Measurements from ENCODE around the gene HHIP. TPM values are rescaled to one million over a fixed set of nuclear protein-coding genes. Genes with fewer than 3 reads are reported as not detected.

Gene HHIP
- total and polyA plus RNA-seq, 8 donors = 0.12 to 25.3 (median 0.65) TPM

GRCh38 chr4:144709793-144710525, 64.0 kb downstream of the HHIP start:
- H3K27ac ChIP-seq = no peak overlapping the region
- ATAC-seq = peak in 1 of 4 donors; percentile 24
- TF ChIP-seq CTCF (IDR thresholded peaks at IDR 0.05) = no peak
- no peaks in the 10 kb centered on the region for H3K36me3 ChIP-seq
- H3K4me1 ChIP-seq = peaks cover 0 to 20% (median 13%) of the 10 kb centered on the region in 3 donors
- H3K9me3 ChIP-seq = no peaks in the 10 kb centered on the region
- no peak overlapping the region for H3K4me3 ChIP-seq
- WGBS, 2 donors = 82 to 83% methylated on average over 5 of the region's 5 CpGs
- FAIRE-seq = no peak
- no peak for DNase-seq
- no peaks in the 10 kb centered on the region for H3K27me3 ChIP-seq
- intact Hi-C loops (cut with DNase I) = no loop called here

GRCh38 chr4:144710526-144710912, 64.6 kb downstream of the HHIP start:
- no peak for DNase-seq
- H3K36me3 ChIP-seq = no peaks in the 10 kb centered on the region
- no peak overlapping the region for H3K27ac ChIP-seq
- no peak overlapping the region for H3K4me3 ChIP-seq
- ATAC-seq = no peak
- TF ChIP-seq CTCF (IDR thresholded peaks at IDR 0.05) = no peak
- H3K4me1 ChIP-seq = peaks cover 0 to 20% (median 13%) of the 10 kb centered on the region in 3 donors
- no peaks in the 10 kb centered on the region for H3K9me3 ChIP-seq
- H3K27me3 ChIP-seq = no peaks in the 10 kb centered on the region
- intact Hi-C loops (cut with DNase I) = no loop called here
- no peak for FAIRE-seq

- Histone ChIP-seq H3K9me3 (no peaks in the 10 kb centered on the region), H3K4me1 (peaks cover 0 to 20% (median 13%) of the 10 kb centered on the region in 3 donors), H3K36me3 (no peaks in the 10 kb centered on the region), H3K27ac (peak overlapping the region in 1 of 4 donors; percentile 41), H3K27me3 (no peaks in the 10 kb centered on the region), H3K4me3 (no peak overlapping the region)
- no peak for TF ChIP-seq CTCF (IDR thresholded peaks at IDR 0.05)
- FAIRE-seq = no peak
- no peak for DNase-seq
- intact Hi-C loops (cut with DNase I) = no loop called here
- 51 to 54% methylated on average over 4 of the region's 4 CpGs for WGBS, 2 donors
- peak; percentile 15 to 56 (median 30) for ATAC-seq
Measured at GRCh38 chr4:144711700-144712456, 65.9 kb downstream of the HHIP start.

GRCh38 chr4:144712775-144713174, 66.8 kb downstream of the HHIP start:
- H3K4me1 ChIP-seq = peaks cover 0 to 20% (median 13%) of the 10 kb centered on the region in 3 donors
- no peak overlapping the region for H3K4me3 ChIP-seq
- no peak for TF ChIP-seq CTCF (IDR thresholded peaks at IDR 0.05)
- no peaks in the 10 kb centered on the region for H3K27me3 ChIP-seq
- FAIRE-seq = no peak
- H3K9me3 ChIP-seq = no peaks in the 10 kb centered on the region
- 11 to 13% methylated on average over 3 of the region's 3 CpGs for WGBS, 2 donors
- intact Hi-C loops (cut with DNase I) = no loop called here
- ATAC-seq = peak; percentile 82 to 92 (median 89)
- no peak overlapping the region for H3K27ac ChIP-seq
- peak in 2 of 6 donors; percentile 31 to 42 for DNase-seq
- no peaks in the 10 kb centered on the region for H3K36me3 ChIP-seq

- H3K36me3 ChIP-seq = no peaks in the 10 kb centered on the region
- ATAC-seq (no peak), DNase-seq (no peak), FAIRE-seq (no peak)
- H3K4me1 ChIP-seq = peaks cover 0 to 20% (median 13%) of the 10 kb centered on the region in 3 donors
- 94 to 96% methylated on average over 3 of the region's 3 CpGs for WGBS, 2 donors
- H3K27ac ChIP-seq = no peak overlapping the region
- no peaks in the 10 kb centered on the region for H3K9me3 ChIP-seq
- TF ChIP-seq CTCF (IDR thresholded peaks at IDR 0.05) = no peak
- H3K27me3 ChIP-seq = no peaks in the 10 kb centered on the region
- intact Hi-C loops (cut with DNase I) = no loop called here
- H3K4me3 ChIP-seq = no peak overlapping the region
Measured at GRCh38 chr4:144714166-144714565, 68.2 kb downstream of the HHIP start.
